ENCODE results near the gene LRRC56. TPM values are rescaled to one million over a fixed set of nuclear protein-coding genes. Genes with fewer than 3 reads are reported as not detected.
"Not testable (repeated sequence)": the region's sequence is repeated elsewhere in the genome, so short reads cannot be mapped to it uniquely, and the experiment has no call there.

Gene LRRC56
- total and polyA plus RNA-seq, 2 donors (not counting 1 experiment from before 2014, with no cell fraction given) = 11.8 to 15.8 TPM

DNA sequence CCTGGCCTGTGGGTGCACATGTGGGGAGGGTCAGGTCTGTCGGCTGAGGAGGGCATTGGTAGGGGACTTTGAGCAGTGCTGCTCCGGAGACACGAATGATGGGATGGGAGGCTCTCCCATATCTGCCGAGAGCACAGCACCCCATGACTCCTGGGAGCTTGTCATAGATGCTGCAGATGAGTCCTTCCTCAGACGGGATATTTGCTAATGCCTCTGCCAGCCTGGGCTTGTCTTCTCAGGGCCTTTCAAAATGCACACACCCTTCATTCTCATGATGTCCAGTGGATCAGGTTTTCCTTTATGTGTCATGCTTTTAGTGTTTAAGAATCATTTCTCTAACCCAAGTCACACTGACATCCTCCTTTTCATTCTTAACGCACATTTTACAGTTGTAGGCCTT is 22.2 kb upstream of the LRRC56 start:
- no peak overlapping the region for H3K4me3 Mint-ChIP-seq
- H3K79me2 ChIP-seq (ENCODE audit: control insufficient read depth, insufficient read depth, low read length) = peaks cover under 1% of the 10 kb centered on the region
- no peak overlapping the region for H2AFZ ChIP-seq (ENCODE audit: insufficient read depth, low read depth, low read length, poor library complexity, severe bottlenecking)
- H3K9me3 Mint-ChIP-seq (ENCODE audit: insufficient read depth) = peaks cover 3% of the 10 kb centered on the region
- 78% methylated on average over 6 of the region's 6 CpGs for WGBS (ENCODE audit: insufficient coverage)
- intact Hi-C loops (cut with micrococcal nuclease) = no loop called here
- ATAC-seq (ENCODE audit: low read depth) = no peak
- H3K27me3 ChIP-seq (replicated peaks in 1 of 4; ENCODE audit: control extremely low read depth in 1 of 4, control insufficient read depth in 3 of 4, insufficient read depth in 4 of 4, low read length in 3 of 4) = no peaks in the 10 kb centered on the region
- H3K4me1 ChIP-seq (ENCODE audit: control insufficient read depth in 2 of 2, insufficient read depth in 2 of 2, low read length in 2 of 2) = peaks cover 3 to 4% of the 10 kb centered on the region in 2 donors
- H3K27me3 Mint-ChIP-seq = no peaks in the 10 kb centered on the region
- ChIA-PET CTCF (no interaction called here), POLR2A (no interaction called here)
- no peak overlapping the region for H3K4me3 ChIP-seq (ENCODE audit: control extremely low read depth in 1 of 5, extremely low read depth in 1 of 5, insufficient read depth in 1 of 5, low read depth in 2 of 5, low read length in 4 of 5)
- H3K27ac Mint-ChIP-seq = no peak overlapping the region
- no peaks in the 10 kb centered on the region for H4K20me1 ChIP-seq (ENCODE audit: control insufficient read depth, insufficient read depth, low read length, poor library complexity, severe bottlenecking)
- DNase-seq = no peak
- TF ChIP-seq, protein P1, sequence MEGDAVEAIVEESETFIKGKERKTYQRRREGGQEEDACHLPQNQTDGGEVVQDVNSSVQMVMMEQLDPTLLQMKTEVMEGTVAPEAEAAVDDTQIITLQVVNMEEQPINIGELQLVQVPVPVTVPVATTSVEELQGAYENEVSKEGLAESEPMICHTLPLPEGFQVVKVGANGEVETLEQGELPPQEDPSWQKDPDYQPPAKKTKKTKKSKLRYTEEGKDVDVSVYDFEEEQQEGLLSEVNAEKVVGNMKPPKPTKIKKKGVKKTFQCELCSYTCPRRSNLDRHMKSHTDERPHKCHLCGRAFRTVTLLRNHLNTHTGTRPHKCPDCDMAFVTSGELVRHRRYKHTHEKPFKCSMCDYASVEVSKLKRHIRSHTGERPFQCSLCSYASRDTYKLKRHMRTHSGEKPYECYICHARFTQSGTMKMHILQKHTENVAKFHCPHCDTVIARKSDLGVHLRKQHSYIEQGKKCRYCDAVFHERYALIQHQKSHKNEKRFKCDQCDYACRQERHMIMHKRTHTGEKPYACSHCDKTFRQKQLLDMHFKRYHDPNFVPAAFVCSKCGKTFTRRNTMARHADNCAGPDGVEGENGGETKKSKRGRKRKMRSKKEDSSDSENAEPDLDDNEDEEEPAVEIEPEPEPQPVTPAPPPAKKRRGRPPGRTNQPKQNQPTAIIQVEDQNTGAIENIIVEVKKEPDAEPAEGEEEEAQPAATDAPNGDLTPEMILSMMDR (IDR thresholded peaks at IDR 0.05) = no peak
- TF ChIP-seq EZH2 (IDR thresholded peaks at IDR 0.05; ENCODE audit: borderline replicate concordance, insufficient read depth, low read depth, low read length, poor library complexity, severe bottlenecking) = no peak
- H3K36me3 ChIP-seq (replicated peaks in 1 of 2; ENCODE audit: control extremely low read depth in 1 of 2, control insufficient read depth in 1 of 2, extremely low read depth in 1 of 2, insufficient read depth in 2 of 2, low read length in 1 of 2) = peaks cover 0 to 2% of the 10 kb centered on the region in 2 experiments
- no peak overlapping the region for H3K9ac ChIP-seq (ENCODE audit: low read length)
- peaks cover 0 to 22% (median 0%) of the 10 kb centered on the region in 3 donors for H3K9me3 ChIP-seq (ENCODE audit: control extremely low read depth in 1 of 3, control insufficient read depth in 2 of 3, insufficient read depth in 1 of 3, low read length in 2 of 3)
- no peak overlapping the region for H3K4me2 ChIP-seq (replicated peaks; ENCODE audit: low read depth, low read length, poor library complexity, severe bottlenecking)
- no peak overlapping the region for H3K27ac ChIP-seq (ENCODE audit: low read length in 2 of 2)
- H3K4me1 Mint-ChIP-seq = peaks cover 9% of the 10 kb centered on the region

DNA sequence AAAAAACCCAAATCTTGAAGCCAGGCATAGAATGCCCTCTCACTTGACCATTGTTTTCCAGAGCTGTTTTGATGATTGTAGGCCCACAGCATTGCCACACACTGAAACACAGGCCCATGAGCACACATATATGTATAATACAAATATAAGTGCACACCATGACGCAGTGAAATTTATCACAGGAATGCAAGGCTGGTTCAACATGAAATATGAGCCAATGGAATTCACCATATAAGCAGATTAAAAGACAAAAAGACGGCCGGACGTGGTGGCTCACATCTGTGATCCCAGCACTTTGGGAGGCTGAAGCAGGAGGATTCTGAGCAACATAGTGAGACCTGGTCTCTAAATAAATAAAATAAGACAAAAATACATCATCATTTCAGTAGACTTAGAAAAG is 20.9 kb upstream of the LRRC56 start:
- TF ChIP-seq EZH2 (IDR thresholded peaks at IDR 0.05; ENCODE audit: borderline replicate concordance, insufficient read depth, low read depth, low read length, poor library complexity, severe bottlenecking) = no peak
- TF ChIP-seq, protein P1 (IDR thresholded peaks at IDR 0.05) = no peak
- DNase-seq (no peak), ATAC-seq (ENCODE audit: low read depth) (no peak)
- Histone ChIP-seq H3K27ac (ENCODE audit: low read length in 2 of 2) (no peak overlapping the region), H3K4me2 (replicated peaks; ENCODE audit: low read depth, low read length, poor library complexity, severe bottlenecking) (no peak overlapping the region), H3K4me1 (ENCODE audit: control insufficient read depth in 2 of 2, insufficient read depth in 2 of 2, low read length in 2 of 2) (peaks cover 3 to 4% of the 10 kb centered on the region in 2 donors), H3K9me3 (ENCODE audit: control extremely low read depth in 1 of 3, control insufficient read depth in 2 of 3, insufficient read depth in 1 of 3, low read length in 2 of 3) (peaks cover 0 to 22% (median 0%) of the 10 kb centered on the region in 3 donors), H2AFZ (ENCODE audit: insufficient read depth, low read depth, low read length, poor library complexity, severe bottlenecking) (no peak overlapping the region), H3K4me3 (ENCODE audit: control extremely low read depth in 1 of 5, extremely low read depth in 1 of 5, insufficient read depth in 1 of 5, low read depth in 2 of 5, low read length in 4 of 5) (no peak overlapping the region), H3K27me3 (replicated peaks in 1 of 4; ENCODE audit: control extremely low read depth in 1 of 4, control insufficient read depth in 3 of 4, insufficient read depth in 4 of 4, low read length in 3 of 4) (no peaks in the 10 kb centered on the region), H3K9ac (ENCODE audit: low read length) (no peak overlapping the region), H3K79me2 (ENCODE audit: control insufficient read depth, insufficient read depth, low read length) (no peaks in the 10 kb centered on the region), H3K36me3 (replicated peaks in 1 of 2; ENCODE audit: control extremely low read depth in 1 of 2, control insufficient read depth in 1 of 2, extremely low read depth in 1 of 2, insufficient read depth in 2 of 2, low read length in 1 of 2) (peaks cover 0 to 2% of the 10 kb centered on the region in 2 experiments), H4K20me1 (ENCODE audit: control insufficient read depth, insufficient read depth, low read length, poor library complexity, severe bottlenecking) (no peaks in the 10 kb centered on the region)
- H3K27me3 Mint-ChIP-seq = no peaks in the 10 kb centered on the region
- H3K27ac Mint-ChIP-seq = no peak overlapping the region
- H3K9me3 Mint-ChIP-seq (ENCODE audit: insufficient read depth) = peaks cover 3% of the 10 kb centered on the region
- intact Hi-C loops (cut with micrococcal nuclease) = no loop called here
- no peak overlapping the region for H3K4me3 Mint-ChIP-seq
- ChIA-PET CTCF (interaction anchor here (1.0 kb wide), 1 partner anchor 68 kb away, joined by 3 read pairs; no protein-coding TSS in a partner anchor), POLR2A (interaction anchor here (0.6 kb wide), 1 partner anchor 14 kb away, joined by 3 read pairs; no protein-coding TSS in a partner anchor)
- H3K4me1 Mint-ChIP-seq = peaks cover 12% of the 10 kb centered on the region
- WGBS (ENCODE audit: insufficient coverage) = no CpG with 5 or more reads among the region's 4 CpGs

DNA sequence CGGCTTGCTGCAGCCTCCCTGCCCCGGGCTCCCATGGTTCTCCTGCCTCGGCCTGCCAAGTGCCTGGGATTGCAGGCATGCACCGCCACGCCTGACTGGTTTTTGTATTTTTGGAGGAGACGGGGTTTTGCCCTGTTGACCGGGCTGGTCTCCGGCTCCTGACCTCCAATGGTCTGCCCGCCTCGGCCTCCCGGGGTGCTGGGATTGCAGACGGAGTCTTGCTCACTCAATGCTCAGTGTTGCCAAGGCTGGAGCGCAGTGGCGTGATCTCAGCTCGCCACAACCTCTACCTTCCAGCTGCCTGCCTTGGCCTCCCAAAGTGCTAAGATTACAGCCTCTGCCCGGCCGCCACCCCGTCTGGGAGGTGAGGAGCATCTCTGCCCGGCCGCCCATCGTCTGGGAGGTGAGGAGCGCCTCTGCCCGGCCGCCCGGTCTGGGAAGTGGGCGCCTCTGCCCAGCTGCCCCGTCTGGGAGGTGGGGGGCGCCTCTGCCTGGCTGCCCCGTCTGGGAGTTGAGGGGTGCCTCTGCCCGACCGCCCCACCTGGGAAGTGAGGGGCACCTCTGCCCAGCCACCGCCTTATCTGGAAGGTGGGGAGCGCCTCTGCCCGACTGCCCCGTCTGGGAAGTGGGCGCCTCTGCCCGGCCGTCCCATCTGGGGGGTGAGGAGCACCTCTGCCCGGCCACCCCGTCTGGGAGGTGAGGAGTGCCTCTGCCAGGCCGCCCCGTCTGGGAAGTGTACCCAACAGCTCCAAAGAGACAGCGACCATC is 20.2 kb upstream of the LRRC56 start:
- not testable (repeated sequence) for H3K27me3 Mint-ChIP-seq, H3K27ac Mint-ChIP-seq

More for the DNA sequence above, 20.2 kb upstream of the LRRC56 start:
- H3K9me3 Mint-ChIP-seq (ENCODE audit: insufficient read depth); H3K79me2 ChIP-seq (ENCODE audit: control insufficient read depth, insufficient read depth, low read length); H3K27me3 ChIP-seq (replicated peaks in 1 of 4; ENCODE audit: control extremely low read depth in 1 of 4, control insufficient read depth in 3 of 4, insufficient read depth in 4 of 4, low read length in 3 of 4); intact Hi-C loops (cut with micrococcal nuclease); H3K4me3 Mint-ChIP-seq; H3K27ac ChIP-seq (ENCODE audit: low read length in 2 of 2); H3K4me1 Mint-ChIP-seq; H3K4me3 ChIP-seq (ENCODE audit: control extremely low read depth in 1 of 5, extremely low read depth in 1 of 5, insufficient read depth in 1 of 5, low read depth in 2 of 5, low read length in 4 of 5); H3K9ac ChIP-seq (ENCODE audit: low read length); H2AFZ ChIP-seq (ENCODE audit: insufficient read depth, low read depth, low read length, poor library complexity, severe bottlenecking); H4K20me1 ChIP-seq (ENCODE audit: control insufficient read depth, insufficient read depth, low read length, poor library complexity, severe bottlenecking); DNase-seq; H3K36me3 ChIP-seq (replicated peaks in 1 of 2; ENCODE audit: control extremely low read depth in 1 of 2, control insufficient read depth in 1 of 2, extremely low read depth in 1 of 2, insufficient read depth in 2 of 2, low read length in 1 of 2); H3K4me1 ChIP-seq (ENCODE audit: control insufficient read depth in 2 of 2, insufficient read depth in 2 of 2, low read length in 2 of 2); ATAC-seq (ENCODE audit: low read depth); H3K4me2 ChIP-seq (replicated peaks; ENCODE audit: low read depth, low read length, poor library complexity, severe bottlenecking): not testable (repeated sequence)
- ChIA-PET POLR2A (interaction anchor here (0.6 to 1.8 kb wide), 2 partner anchors 8 to 14 kb away, joined by 3 to 6 read pairs; no protein-coding TSS in a partner anchor), CTCF (interaction anchor here (1.0 to 1.3 kb wide), 3 partner anchors 8 to 96 kb away, joined by 3 to 4 read pairs (median 3); no protein-coding TSS in a partner anchor)
- H3K9me3 ChIP-seq (ENCODE audit: control extremely low read depth in 1 of 3, control insufficient read depth in 2 of 3, insufficient read depth in 1 of 3, low read length in 2 of 3) = peaks cover 0 to 22% (median 0%) of the 10 kb centered on the region in 3 donors
- 93% methylated on average over 39 of the region's 43 CpGs for WGBS (ENCODE audit: insufficient coverage)

All from B cell (primary cell).